ENCODE data around the gene CDH26.

The CDH26 gene

DNA sequence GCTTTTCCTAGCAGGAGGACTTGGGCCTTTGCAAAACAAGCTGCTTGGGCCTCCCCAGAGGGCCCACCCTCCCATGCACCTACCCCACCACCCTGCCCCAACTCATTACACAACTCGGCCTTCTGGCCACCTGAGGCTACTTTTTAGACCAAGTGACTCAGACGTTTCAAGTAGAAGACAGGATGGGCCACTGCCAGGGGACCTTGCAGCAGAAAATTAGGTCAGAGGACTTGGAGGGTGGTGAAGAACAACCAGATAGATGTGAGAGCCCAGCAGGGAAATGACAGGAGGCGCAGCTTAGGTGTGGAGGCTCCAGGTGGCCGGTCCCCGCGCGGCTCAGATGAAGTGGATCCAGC, 19.5 kb upstream of the CDH26 start:
- no peak for DNase-seq
- TF ChIP-seq, protein P1, sequence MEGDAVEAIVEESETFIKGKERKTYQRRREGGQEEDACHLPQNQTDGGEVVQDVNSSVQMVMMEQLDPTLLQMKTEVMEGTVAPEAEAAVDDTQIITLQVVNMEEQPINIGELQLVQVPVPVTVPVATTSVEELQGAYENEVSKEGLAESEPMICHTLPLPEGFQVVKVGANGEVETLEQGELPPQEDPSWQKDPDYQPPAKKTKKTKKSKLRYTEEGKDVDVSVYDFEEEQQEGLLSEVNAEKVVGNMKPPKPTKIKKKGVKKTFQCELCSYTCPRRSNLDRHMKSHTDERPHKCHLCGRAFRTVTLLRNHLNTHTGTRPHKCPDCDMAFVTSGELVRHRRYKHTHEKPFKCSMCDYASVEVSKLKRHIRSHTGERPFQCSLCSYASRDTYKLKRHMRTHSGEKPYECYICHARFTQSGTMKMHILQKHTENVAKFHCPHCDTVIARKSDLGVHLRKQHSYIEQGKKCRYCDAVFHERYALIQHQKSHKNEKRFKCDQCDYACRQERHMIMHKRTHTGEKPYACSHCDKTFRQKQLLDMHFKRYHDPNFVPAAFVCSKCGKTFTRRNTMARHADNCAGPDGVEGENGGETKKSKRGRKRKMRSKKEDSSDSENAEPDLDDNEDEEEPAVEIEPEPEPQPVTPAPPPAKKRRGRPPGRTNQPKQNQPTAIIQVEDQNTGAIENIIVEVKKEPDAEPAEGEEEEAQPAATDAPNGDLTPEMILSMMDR (IDR thresholded peaks at IDR 0.05): no peak
- Mint-ChIP-seq H3K27ac (no peak overlapping the region), H3K9me3 (no peaks in the 10 kb centered on the region), H3K4me1 (peaks cover 43% of the 10 kb centered on the region), H3K27me3 (ENCODE audit: low read depth, poor library complexity) (peaks cover 29% of the 10 kb centered on the region), H3K36me3 (ENCODE audit: low read depth) (peaks cover 14% of the 10 kb centered on the region), H3K4me3 (peak overlapping the region; percentile 83)

DNA sequence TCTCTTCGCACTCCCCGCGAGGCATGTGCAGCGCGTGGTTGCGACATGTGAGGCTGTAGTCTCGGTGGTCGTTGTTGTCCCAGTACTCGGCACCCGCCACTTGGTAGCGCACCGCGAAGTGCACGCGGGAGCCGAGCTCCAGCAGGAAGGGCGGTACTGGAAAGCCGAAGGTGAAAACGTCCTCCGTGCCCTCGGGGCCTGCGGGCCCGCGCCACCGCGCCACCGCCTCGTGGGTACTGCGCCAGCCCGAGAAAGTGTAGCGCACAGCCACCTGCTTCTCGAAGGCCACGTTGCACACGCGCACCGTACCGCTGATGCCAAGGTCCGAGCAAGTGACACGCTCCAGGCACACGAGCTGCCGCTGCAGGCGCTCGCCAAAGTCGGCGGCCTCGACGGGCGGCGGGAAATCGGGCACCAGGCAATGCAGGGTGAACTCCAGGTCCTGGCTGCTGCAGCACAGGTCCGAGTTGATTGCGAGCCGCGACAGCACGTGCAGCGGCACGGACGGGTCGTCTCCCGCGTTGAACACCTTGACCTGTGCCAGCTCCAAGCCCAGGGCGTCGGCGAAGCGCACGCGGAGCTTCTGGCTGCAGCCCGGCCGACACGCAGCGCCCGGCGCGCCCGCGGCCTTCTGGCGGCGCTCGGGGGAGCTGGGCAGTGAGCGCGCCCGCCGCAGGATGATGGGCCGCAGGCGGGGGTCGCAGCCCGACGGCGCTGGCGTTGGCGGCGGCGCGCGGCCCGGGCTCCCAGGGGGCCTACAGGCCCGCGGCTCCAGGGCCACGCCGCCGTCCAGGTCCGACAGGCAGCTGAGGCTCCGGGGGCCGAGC, 19.0 kb upstream of the CDH26 start:
- peaks cover 27% of the 10 kb centered on the region for H3K27me3 Mint-ChIP-seq (ENCODE audit: low read depth, poor library complexity)
- TF ChIP-seq, protein P1 (IDR thresholded peaks at IDR 0.05): no peak
- H3K9me3 Mint-ChIP-seq: no peaks in the 10 kb centered on the region
- peaks cover 47% of the 10 kb centered on the region for H3K4me1 Mint-ChIP-seq
- peak; percentile 58 for DNase-seq
- peak overlapping the region; percentile 83 for H3K4me3 Mint-ChIP-seq
- peaks cover 18% of the 10 kb centered on the region for H3K36me3 Mint-ChIP-seq (ENCODE audit: low read depth)
- no peak overlapping the region for H3K27ac Mint-ChIP-seq

DNA sequence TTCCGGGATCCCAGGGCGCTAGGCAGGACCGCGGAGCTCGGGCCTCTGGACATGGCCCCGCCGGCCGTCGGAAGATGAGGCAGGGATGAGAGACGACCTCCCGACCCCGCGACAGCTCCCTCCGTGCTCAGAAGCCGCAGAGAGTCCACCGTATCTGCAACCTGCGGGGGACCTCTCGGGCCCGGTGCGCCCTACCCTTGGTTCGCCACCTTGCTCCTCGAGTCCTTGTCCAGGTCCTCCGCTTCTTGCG, 18.4 kb upstream of the CDH26 start:
- H3K4me1 Mint-ChIP-seq: peaks cover 52% of the 10 kb centered on the region
- H3K4me3 Mint-ChIP-seq: peak overlapping the region; percentile 90
- no peak for DNase-seq
- TF ChIP-seq, protein P1 (IDR thresholded peaks at IDR 0.05): no peak
- no peaks in the 10 kb centered on the region for H3K9me3 Mint-ChIP-seq
- peak overlapping the region; percentile 98 for H3K27ac Mint-ChIP-seq
- peaks cover 24% of the 10 kb centered on the region for H3K27me3 Mint-ChIP-seq (ENCODE audit: low read depth, poor library complexity)
- peaks cover 22% of the 10 kb centered on the region for H3K36me3 Mint-ChIP-seq (ENCODE audit: low read depth)

DNA sequence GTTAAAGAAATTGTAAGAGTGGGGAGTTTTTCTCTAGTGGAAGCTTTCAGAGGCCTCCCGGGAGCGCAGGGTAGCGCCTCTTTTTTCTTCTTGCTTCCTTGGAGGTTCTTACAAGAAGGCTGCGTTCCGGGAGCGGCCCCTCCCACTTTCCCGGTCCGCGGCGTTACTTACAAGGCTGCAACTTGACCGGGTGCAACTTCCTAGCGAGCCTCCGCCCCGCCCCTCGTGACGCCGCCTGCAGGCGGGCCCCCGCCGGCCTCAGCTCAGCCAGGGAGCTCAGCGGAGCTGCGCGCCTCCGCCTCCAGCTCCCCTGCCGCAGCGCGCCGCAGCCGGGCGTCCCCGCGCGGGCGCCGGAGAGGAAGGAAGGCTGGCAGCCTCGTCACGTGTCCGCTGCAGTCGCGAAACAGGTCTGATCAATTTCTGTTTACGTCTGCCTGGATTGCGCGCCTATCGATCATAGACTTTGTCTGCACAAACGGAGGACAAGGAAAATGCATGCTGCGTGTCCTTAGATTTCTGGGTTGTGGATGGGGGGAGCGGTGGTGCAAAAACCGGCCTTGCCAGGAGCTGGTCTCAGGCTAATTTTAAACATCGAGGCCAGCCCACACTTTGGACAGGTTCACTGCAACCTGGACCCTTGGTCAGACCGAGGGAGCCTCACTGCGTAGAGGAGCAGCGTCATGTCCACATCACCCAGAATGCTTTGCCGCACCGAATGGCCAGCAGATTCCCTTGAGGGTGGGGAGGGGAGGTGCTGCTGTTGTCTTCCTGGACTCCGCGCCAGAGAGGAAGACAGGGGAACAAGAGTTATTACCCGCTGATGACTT, 17.9 kb upstream of the CDH26 start, which contains the start of the genes FAM217B and PPP1R3D:
FAM217B (plus strand) TSS at position 261 of the 827 bp plus-strand sequence. CDS start 3,555 bp downstream, outside the sequence.
PPP1R3D (minus strand) TSS at position 177 of the 827 bp plus-strand sequence. CDS start 374 bp downstream, outside the sequence.
- H3K36me3 Mint-ChIP-seq (ENCODE audit: low read depth): peaks cover 19% of the 10 kb centered on the region
- peak; percentile 97 for DNase-seq
- peaks cover 18% of the 10 kb centered on the region for H3K27me3 Mint-ChIP-seq (ENCODE audit: low read depth, poor library complexity)
- H3K4me1 Mint-ChIP-seq: peaks cover 58% of the 10 kb centered on the region
- TF ChIP-seq, protein P1 (IDR thresholded peaks at IDR 0.05): no peak
- no peaks in the 10 kb centered on the region for H3K9me3 Mint-ChIP-seq
- H3K27ac Mint-ChIP-seq: peak within 1 kb of the TSS; percentile 100
- peak within 1 kb of the TSS; percentile 95 for H3K4me3 Mint-ChIP-seq

DNA sequence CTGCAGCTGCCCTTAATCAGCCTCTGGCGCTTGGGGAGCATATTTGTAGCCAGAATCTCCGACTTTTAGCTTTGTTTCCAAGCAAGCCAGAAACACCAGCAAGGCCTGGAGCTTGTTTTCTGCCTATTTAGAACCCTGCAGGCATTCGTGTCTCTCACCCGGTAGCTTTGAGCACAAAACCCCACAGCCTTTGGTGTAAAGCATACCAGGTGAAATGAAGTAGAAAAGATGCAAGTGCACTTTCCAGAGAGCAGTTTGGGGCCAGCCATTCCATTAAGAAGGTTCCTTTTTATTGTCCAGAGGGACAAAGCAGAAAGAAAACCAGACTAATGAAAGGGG, 17.3 kb upstream of the CDH26 start:
- Mint-ChIP-seq H3K36me3 (ENCODE audit: low read depth) (peaks cover 19% of the 10 kb centered on the region), H3K9me3 (no peaks in the 10 kb centered on the region), H3K27me3 (ENCODE audit: low read depth, poor library complexity) (peaks cover 14% of the 10 kb centered on the region), H3K4me3 (peak overlapping the region; percentile 95), H3K4me1 (peaks cover 64% of the 10 kb centered on the region), H3K27ac (peak overlapping the region; percentile 100)
- no peak for DNase-seq
- TF ChIP-seq, protein P1 (IDR thresholded peaks at IDR 0.05): no peak
